HepG2 (cell line): ENCODE measurements around the gene ETFA. TPM values are rescaled to one million over a fixed set of nuclear protein-coding genes. Genes with fewer than 3 reads are reported as not detected.

ENCODE experiments used
- BRF2 ChIP-seq: sonication (generic); formaldehyde crosslinking; IDR thresholded peaks from 2 replicates; pipeline ENCODE4 v1.8.1; 2022; ENCODE audit warnings: mild to moderate bottlenecking, missing genetic modification reagents
- CEBPB ChIP-seq: IDR thresholded peaks from 2 replicates; pipeline ENCODE4 v1.6.1; 2011; ENCODE audit warnings: low read depth, low read length, improper control_type of control experiment, borderline replicate concordance
- GATA4 ChIP-seq: sonication (generic); IDR thresholded peaks from 2 replicates; pipeline ENCODE4 v1.6.1; 2016; ENCODE audit warnings: antibody characterized with exemption, low read depth, borderline replicate concordance
- HIC2 ChIP-seq: sonication (generic); formaldehyde crosslinking; IDR thresholded peaks from 2 replicates; pipeline ENCODE4 v1.9.0; 2022; ENCODE audit warnings: low read depth, missing genetic modification reagents
- KMT2B ChIP-seq: IDR thresholded peaks from 2 replicates; pipeline ENCODE4 v1.6.1; 2016; ENCODE audit warnings: missing genetic modification reagents, missing compliant biosample characterization
- POLR2AphosphoS2 ChIP-seq: IDR thresholded peaks from 2 replicates; pipeline ENCODE4 v1.6.1; 2011; ENCODE audit warnings: low read depth, low read length, improper control_type of control experiment
- ZBED4 ChIP-seq: sonication (generic); formaldehyde crosslinking; IDR thresholded peaks from 2 replicates; pipeline ENCODE4 v1.4.0; 2020; ENCODE audit warnings: missing genetic modification reagents, borderline replicate concordance
- ZNF326 ChIP-seq: sonication (generic); formaldehyde crosslinking; IDR thresholded peaks from 2 replicates; pipeline ENCODE4 v1.4.0; 2020; ENCODE audit warnings: missing genetic modification reagents, borderline replicate concordance
- ZNF674 ChIP-seq: sonication (generic); formaldehyde crosslinking; IDR thresholded peaks from 2 replicates; pipeline ENCODE4 v1.5.0; 2020; ENCODE audit warnings: low read depth, mild to moderate bottlenecking, missing genetic modification reagents
- polyA plus RNA-seq, 8 experiments: library from polyadenylated mRNA; depleted of rRNA in 3 of 8; stranded (reverse) in 7 of 8; unstranded in 1 of 8; fragments of >200 nt; fragmentation: Illumina TruSeq in 4 of 8; extraction: Trizol in 4 of 8; gene quantifications; 2 replicates each; pipeline versions ENCODE4 v1.2.1 to v1.2.3, GENCODE V29; 2011 to 2016; ENCODE audit warnings: low read depth in 4 of 8, missing spikeins in 1 of 8, mixed read lengths in 1 of 8; ENCODE audit not compliant: insufficient read depth in 1 of 8
- total RNA-seq, 5 experiments: library from RNA; depleted of rRNA; stranded (reverse); fragments of >200 nt; fragmentation: Illumina TruSeq; extraction: Trizol; gene quantifications; 2 replicates each; pipeline ENCODE4 v1.2.3, GENCODE V29; 2016; ENCODE audit warnings: low read depth in 1 of 5
- TF ChIP-seq, protein P1 (sequence below): sonication (generic); formaldehyde crosslinking; IDR thresholded peaks from 2 replicates; pipeline ENCODE4 v1.4.0; 2020; ENCODE audit warnings: low read depth, missing genetic modification reagents
- TF ChIP-seq, protein P2 (sequence below): sonication (generic); formaldehyde crosslinking; IDR thresholded peaks from 2 replicates; pipeline ENCODE4 v1.4.0; 2020; ENCODE audit warnings: missing genetic modification reagents, borderline replicate concordance

The ETFA gene
- total and polyA plus RNA-seq, 2 of the 13 experiments (the other 11 are each of a cell fraction or from before 2014, with no cell fraction given), result 291 to 396 TPM

GRCh38 chr15:76345880-76346668 lies 34.8 kb upstream of the ETFA start (continued):
- TF ChIP-seq ZBED4 (CRISPR knock-in tag) (no peak), CEBPB (no peak), HIC2 (CRISPR knock-in tag) (no peak), BRF2 (CRISPR knock-in tag) (0 out of 2 replicates have a peak, but pooled peaks have one; percentile 13), KMT2B (0 out of 2 replicates have a peak, but pooled peaks have one; percentile 49), ZNF326 (no peak), GATA4 (no peak), ZNF674 (CRISPR knock-in tag) (no peak), POLR2AphosphoS2 (no peak)
- TF ChIP-seq, protein P1, sequence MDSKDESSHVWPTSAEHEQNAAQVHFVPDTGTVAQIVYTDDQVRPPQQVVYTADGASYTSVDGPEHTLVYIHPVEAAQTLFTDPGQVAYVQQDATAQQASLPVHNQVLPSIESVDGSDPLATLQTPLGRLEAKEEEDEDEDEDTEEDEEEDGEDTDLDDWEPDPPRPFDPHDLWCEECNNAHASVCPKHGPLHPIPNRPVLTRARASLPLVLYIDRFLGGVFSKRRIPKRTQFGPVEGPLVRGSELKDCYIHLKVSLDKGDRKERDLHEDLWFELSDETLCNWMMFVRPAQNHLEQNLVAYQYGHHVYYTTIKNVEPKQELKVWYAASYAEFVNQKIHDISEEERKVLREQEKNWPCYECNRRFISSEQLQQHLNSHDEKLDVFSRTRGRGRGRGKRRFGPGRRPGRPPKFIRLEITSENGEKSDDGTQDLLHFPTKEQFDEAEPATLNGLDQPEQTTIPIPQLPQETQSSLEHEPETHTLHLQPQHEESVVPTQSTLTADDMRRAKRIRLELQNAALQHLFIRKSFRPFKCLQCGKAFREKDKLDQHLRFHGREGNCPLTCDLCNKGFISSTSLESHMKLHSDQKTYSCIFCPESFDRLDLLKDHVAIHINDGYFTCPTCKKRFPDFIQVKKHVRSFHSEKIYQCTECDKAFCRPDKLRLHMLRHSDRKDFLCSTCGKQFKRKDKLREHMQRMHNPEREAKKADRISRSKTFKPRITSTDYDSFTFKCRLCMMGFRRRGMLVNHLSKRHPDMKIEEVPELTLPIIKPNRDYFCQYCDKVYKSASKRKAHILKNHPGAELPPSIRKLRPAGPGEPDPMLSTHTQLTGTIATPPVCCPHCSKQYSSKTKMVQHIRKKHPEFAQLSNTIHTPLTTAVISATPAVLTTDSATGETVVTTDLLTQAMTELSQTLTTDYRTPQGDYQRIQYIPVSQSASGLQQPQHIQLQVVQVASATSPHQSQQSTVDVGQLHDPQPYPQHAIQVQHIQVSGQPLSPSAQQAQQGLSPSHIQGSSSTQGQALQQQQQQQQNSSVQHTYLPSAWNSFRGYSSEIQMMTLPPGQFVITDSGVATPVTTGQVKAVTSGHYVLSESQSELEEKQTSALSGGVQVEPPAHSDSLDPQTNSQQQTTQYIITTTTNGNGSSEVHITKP (CRISPR knock-in tag), result no peak
- TF ChIP-seq, protein P2, sequence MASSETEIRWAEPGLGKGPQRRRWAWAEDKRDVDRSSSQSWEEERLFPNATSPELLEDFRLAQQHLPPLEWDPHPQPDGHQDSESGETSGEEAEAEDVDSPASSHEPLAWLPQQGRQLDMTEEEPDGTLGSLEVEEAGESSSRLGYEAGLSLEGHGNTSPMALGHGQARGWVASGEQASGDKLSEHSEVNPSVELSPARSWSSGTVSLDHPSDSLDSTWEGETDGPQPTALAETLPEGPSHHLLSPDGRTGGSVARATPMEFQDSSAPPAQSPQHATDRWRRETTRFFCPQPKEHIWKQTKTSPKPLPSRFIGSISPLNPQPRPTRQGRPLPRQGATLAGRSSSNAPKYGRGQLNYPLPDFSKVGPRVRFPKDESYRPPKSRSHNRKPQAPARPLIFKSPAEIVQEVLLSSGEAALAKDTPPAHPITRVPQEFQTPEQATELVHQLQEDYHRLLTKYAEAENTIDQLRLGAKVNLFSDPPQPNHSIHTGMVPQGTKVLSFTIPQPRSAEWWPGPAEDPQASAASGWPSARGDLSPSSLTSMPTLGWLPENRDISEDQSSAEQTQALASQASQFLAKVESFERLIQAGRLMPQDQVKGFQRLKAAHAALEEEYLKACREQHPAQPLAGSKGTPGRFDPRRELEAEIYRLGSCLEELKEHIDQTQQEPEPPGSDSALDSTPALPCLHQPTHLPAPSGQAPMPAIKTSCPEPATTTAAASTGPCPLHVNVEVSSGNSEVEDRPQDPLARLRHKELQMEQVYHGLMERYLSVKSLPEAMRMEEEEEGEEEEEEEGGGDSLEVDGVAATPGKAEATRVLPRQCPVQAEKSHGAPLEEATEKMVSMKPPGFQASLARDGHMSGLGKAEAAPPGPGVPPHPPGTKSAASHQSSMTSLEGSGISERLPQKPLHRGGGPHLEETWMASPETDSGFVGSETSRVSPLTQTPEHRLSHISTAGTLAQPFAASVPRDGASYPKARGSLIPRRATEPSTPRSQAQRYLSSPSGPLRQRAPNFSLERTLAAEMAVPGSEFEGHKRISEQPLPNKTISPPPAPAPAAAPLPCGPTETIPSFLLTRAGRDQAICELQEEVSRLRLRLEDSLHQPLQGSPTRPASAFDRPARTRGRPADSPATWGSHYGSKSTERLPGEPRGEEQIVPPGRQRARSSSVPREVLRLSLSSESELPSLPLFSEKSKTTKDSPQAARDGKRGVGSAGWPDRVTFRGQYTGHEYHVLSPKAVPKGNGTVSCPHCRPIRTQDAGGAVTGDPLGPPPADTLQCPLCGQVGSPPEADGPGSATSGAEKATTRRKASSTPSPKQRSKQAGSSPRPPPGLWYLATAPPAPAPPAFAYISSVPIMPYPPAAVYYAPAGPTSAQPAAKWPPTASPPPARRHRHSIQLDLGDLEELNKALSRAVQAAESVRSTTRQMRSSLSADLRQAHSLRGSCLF (CRISPR knock-in tag), result no peak
